ENCODE results near the gene AKR1D1.
"Not testable (repeated sequence)": the region's sequence is repeated elsewhere in the genome, so short reads cannot be mapped to it uniquely, and the experiment has no call there.

GRCh38 chr7:138146221-138146620, 70.0 kb downstream of the AKR1D1 start:
- not testable (repeated sequence) for TF ChIP-seq POLR2A, CTCF (IDR thresholded peaks at IDR 0.05)
